Measurements from ENCODE around the gene GRB7. TPM values are rescaled to one million over a fixed set of nuclear protein-coding genes. Genes with fewer than 3 reads are reported as not detected.

GRB7 gene
- total and polyA plus RNA-seq, 2 donors (not counting 1 experiment from before 2014, with no cell fraction given) = 0.81 to 0.84 TPM

DNA sequence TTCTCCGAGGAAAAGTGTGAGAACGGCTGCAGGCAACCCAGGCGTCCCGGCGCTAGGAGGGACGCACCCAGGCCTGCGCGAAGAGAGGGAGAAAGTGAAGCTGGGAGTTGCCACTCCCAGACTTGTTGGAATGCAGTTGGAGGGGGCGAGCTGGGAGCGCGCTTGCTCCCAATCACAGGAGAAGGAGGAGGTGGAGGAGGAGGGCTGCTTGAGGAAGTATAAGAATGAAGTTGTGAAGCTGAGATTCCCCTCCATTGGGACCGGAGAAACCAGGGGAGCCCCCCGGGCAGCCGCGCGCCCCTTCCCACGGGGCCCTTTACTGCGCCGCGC lies 38.0 kb upstream of the GRB7 start, which contains the start of gene ERBB2:
TSS of gene ERBB2 (plus strand) at position 247 of the 330 bp plus-strand sequence. CDS start 175 bp downstream, outside the sequence.
- no peak for ATAC-seq (ENCODE audit: low read depth)
- Histone ChIP-seq H3K27ac (ENCODE audit: low read length in 2 of 2) (no peak within 1 kb of the TSS), H3K9me3 (ENCODE audit: control extremely low read depth in 1 of 3, control insufficient read depth in 2 of 3, insufficient read depth in 1 of 3, low read length in 2 of 3) (peaks cover 0 to 4% (median 0%) of the 10 kb centered on the region in 3 donors), H3K9ac (ENCODE audit: low read length) (peak within 1 kb of the TSS; percentile 11), H2AFZ (ENCODE audit: insufficient read depth, low read depth, low read length, poor library complexity, severe bottlenecking) (peak within 1 kb of the TSS; percentile 22), H3K36me3 (replicated peaks in 1 of 2; ENCODE audit: control extremely low read depth in 1 of 2, control insufficient read depth in 1 of 2, extremely low read depth in 1 of 2, insufficient read depth in 2 of 2, low read length in 1 of 2) (peaks cover 0 to 6% of the 10 kb centered on the region in 2 experiments), H3K4me1 (ENCODE audit: control insufficient read depth in 2 of 2, insufficient read depth in 2 of 2, low read length in 2 of 2) (peaks cover 6 to 17% of the 10 kb centered on the region in 2 donors), H3K4me2 (replicated peaks; ENCODE audit: low read depth, low read length, poor library complexity, severe bottlenecking) (peak within 1 kb of the TSS; percentile 58), H3K27me3 (replicated peaks in 1 of 4; ENCODE audit: control extremely low read depth in 1 of 4, control insufficient read depth in 3 of 4, insufficient read depth in 4 of 4, low read length in 3 of 4) (peaks cover 0 to 33% (median 17%) of the 10 kb centered on the region in 4 experiments), H3K79me2 (ENCODE audit: control insufficient read depth, insufficient read depth, low read length) (no peaks in the 10 kb centered on the region), H4K20me1 (ENCODE audit: control insufficient read depth, insufficient read depth, low read length, poor library complexity, severe bottlenecking) (no peaks in the 10 kb centered on the region), H3K4me3 (ENCODE audit: control extremely low read depth in 1 of 5, extremely low read depth in 1 of 5, insufficient read depth in 1 of 5, low read depth in 2 of 5, low read length in 4 of 5) (peak within 1 kb of the TSS in 1 of 5 experiments; percentile 9)
- WGBS (ENCODE audit: insufficient coverage) = 22% methylated on average over 20 of the region's 20 CpGs
- DNase-seq = no peak
- H3K27ac Mint-ChIP-seq = no peak within 1 kb of the TSS
- peaks cover 11% of the 10 kb centered on the region for H3K4me1 Mint-ChIP-seq
- H3K4me3 Mint-ChIP-seq = peak within 1 kb of the TSS; percentile 52
- intact Hi-C loops (cut with micrococcal nuclease) = no loop called here
- CTCF ChIA-PET = no interaction called here
- POLR2A ChIA-PET = no interaction called here
- TF ChIP-seq EZH2 (IDR thresholded peaks at IDR 0.05; ENCODE audit: borderline replicate concordance, insufficient read depth, low read depth, low read length, poor library complexity, severe bottlenecking) (peak; percentile 50), CTCF (IDR thresholded peaks at IDR 0.05) (no peak)
- peaks cover 33% of the 10 kb centered on the region for H3K27me3 Mint-ChIP-seq
- no peaks in the 10 kb centered on the region for H3K9me3 Mint-ChIP-seq (ENCODE audit: insufficient read depth)

- no peak for ATAC-seq (ENCODE audit: low read depth)
- 5% methylated on average over 51 of the region's 57 CpGs for WGBS (ENCODE audit: insufficient coverage)
Measured at GRCh38 chr17:39700148-39700987, 37.4 kb upstream of the GRB7 start.

More at GRCh38 chr17:39700148-39700987, 37.4 kb upstream of the GRB7 start:
- H3K27ac ChIP-seq (ENCODE audit: low read length in 2 of 2) = no peak overlapping the region
- H3K36me3 ChIP-seq (replicated peaks in 1 of 2; ENCODE audit: control extremely low read depth in 1 of 2, control insufficient read depth in 1 of 2, extremely low read depth in 1 of 2, insufficient read depth in 2 of 2, low read length in 1 of 2) = peaks cover 0 to 1% of the 10 kb centered on the region in 2 experiments
- peaks cover 0 to 33% (median 17%) of the 10 kb centered on the region in 4 experiments for H3K27me3 ChIP-seq (replicated peaks in 1 of 4; ENCODE audit: control extremely low read depth in 1 of 4, control insufficient read depth in 3 of 4, insufficient read depth in 4 of 4, low read length in 3 of 4)
- peak overlapping the region; percentile 58 for H3K4me2 ChIP-seq (replicated peaks; ENCODE audit: low read depth, low read length, poor library complexity, severe bottlenecking)
- peaks cover 11% of the 10 kb centered on the region for H3K4me1 Mint-ChIP-seq
- H4K20me1 ChIP-seq (ENCODE audit: control insufficient read depth, insufficient read depth, low read length, poor library complexity, severe bottlenecking) = no peaks in the 10 kb centered on the region
- intact Hi-C loops (cut with micrococcal nuclease) = no loop called here
- peaks cover 0 to 4% (median 0%) of the 10 kb centered on the region in 3 donors for H3K9me3 ChIP-seq (ENCODE audit: control extremely low read depth in 1 of 3, control insufficient read depth in 2 of 3, insufficient read depth in 1 of 3, low read length in 2 of 3)
- no peaks in the 10 kb centered on the region for H3K79me2 ChIP-seq (ENCODE audit: control insufficient read depth, insufficient read depth, low read length)
- H3K4me3 Mint-ChIP-seq = no peak overlapping the region
- CTCF ChIA-PET = interaction anchor here (0.9 to 1.1 kb wide), 2 partner anchors 18 to 68 kb away, joined by 3 read pairs; no protein-coding TSS in a partner anchor
- H3K4me1 ChIP-seq (ENCODE audit: control insufficient read depth in 2 of 2, insufficient read depth in 2 of 2, low read length in 2 of 2) = peaks cover 6 to 17% of the 10 kb centered on the region in 2 donors
- H3K4me3 ChIP-seq (ENCODE audit: control extremely low read depth in 1 of 5, extremely low read depth in 1 of 5, insufficient read depth in 1 of 5, low read depth in 2 of 5, low read length in 4 of 5) = peak overlapping the region in 1 of 5 experiments; percentile 9
- peak overlapping the region; percentile 22 for H2AFZ ChIP-seq (ENCODE audit: insufficient read depth, low read depth, low read length, poor library complexity, severe bottlenecking)
- H3K27ac Mint-ChIP-seq = no peak overlapping the region
- DNase-seq = no peak
- POLR2A ChIA-PET = interaction anchor here (0.6 kb wide), 1 partner anchor 43 kb away, joined by 4 read pairs; no protein-coding TSS in a partner anchor
- H3K9me3 Mint-ChIP-seq (ENCODE audit: insufficient read depth) = no peaks in the 10 kb centered on the region
- peaks cover 33% of the 10 kb centered on the region for H3K27me3 Mint-ChIP-seq
- TF ChIP-seq CTCF (IDR thresholded peaks at IDR 0.05) (no peak), EZH2 (IDR thresholded peaks at IDR 0.05; ENCODE audit: borderline replicate concordance, insufficient read depth, low read depth, low read length, poor library complexity, severe bottlenecking) (peak; percentile 24)
- H3K9ac ChIP-seq (ENCODE audit: low read length) = peak overlapping the region; percentile 11

Measured in B cell (primary cell).